ENCODE results near the gene ANKFN1.

ANKFN1 gene

GRCh38 chr17:56144223-56144622, 9.1 kb upstream of the ANKFN1 start:
- DNase-seq, result no peak

DNA sequence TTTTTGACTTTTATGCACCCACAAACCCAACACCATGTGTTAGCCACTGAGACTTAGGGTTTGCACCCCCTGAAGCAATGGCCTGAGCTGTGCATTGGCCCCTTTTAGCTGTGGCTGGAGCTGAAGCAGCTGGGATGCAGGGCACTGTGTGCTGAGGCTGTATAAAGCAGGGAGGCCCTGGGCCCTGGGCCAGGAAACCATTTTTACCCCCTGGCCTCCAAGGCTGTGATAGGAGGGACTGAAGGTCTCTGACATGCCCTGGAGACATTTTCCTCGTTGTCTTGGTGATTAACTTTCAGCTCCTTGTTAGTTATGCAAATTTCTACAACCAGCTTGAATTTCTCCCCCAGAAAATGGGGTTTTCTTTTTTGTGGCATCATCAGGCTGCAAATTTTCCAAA, 6.7 kb upstream of the ANKFN1 start:
- no peak for DNase-seq

DNA sequence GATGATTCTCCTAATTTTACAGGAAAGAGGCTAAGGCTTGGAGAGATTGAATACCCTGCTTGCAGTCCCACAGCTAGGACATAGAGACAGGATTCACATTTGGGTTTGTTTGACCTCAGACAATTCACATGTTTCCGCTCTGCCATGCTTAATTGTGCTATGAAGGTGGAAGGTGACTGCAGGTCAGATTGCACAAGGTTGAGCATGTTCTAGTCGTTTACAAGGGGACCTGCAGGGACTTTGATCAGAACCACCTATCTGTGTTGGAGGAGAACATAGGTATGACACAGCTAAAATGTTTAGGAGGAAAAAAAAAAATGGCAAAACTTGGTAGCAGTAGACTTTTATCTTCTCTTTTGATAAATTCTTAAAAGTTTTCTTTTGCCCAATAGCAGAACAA, 4.9 kb upstream of the ANKFN1 start:
- DNase-seq, result no peak

DNA sequence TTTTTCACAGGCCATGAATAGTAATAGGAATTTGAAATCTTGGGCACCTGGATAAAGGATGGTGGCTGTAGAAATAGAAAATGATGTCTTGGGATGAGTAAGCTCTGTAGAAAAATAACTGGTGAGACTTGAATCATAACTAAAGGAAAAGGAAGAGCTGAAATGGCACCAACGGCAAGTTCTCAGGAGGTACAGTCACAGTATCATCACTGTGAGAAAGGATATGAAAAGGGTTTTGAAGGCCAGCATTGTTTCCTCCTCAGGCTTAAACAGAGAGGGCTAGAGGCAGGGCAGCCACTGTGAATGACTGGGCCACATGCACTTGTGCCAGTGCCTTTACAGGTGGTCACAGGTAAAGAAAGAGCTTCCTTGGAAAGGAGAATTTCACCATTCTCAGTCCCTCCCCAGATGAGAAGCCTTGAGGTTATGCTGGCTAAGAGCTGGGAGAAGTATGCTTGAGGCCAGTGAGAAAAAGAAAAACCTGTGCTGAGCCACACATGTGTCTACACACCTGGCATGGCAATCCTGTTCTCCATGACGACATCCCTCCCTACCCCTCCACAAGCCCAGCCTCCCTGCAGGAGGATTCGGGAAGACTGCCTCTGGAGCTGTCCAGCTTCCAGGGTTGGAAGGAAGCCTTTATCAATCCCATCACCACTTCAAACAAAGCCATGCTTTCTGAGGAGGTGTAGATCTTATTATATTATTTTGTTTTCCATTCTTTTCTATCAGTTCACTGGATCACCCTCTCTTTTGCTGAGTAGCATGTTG, 3.8 kb upstream of the ANKFN1 start:
- no peak for DNase-seq

- no peak for DNase-seq
Observed at GRCh38 chr17:56150649-56151048, 2.6 kb upstream of the ANKFN1 start.

GRCh38 chr17:56157845-56158244, 4.6 kb downstream of the ANKFN1 start:
- no peak for DNase-seq

GRCh38 chr17:56158344-56158743, 5.1 kb downstream of the ANKFN1 start:
- no peak for DNase-seq

GRCh38 chr17:56158915-56159825, 5.9 kb downstream of the ANKFN1 start:
- no peak for DNase-seq

DNA sequence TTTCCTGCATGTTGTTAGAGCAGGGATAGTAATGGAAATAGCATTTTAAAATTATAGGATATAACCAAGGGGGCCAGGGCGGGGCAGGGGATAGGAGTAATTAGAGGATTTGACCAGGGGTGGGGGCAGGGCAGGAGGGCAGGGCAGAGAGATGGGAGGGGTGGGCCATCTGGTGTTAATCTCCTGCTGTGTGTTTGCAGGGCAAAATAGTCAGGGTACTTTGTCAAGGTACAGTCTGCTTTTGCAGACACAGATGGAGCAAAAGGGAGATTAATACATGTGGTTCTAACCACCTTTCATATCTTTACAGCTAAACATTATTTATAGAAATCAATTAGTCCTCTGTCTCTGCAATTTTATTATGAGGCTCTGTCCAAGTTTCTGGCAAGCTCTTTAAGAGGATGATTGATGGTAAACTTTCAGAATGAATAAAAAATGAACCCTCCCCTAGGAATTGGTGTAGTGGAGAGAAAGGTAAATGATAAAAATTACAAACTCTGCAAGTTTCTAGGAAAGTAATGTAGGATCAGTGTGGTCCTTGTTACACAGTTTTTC, 6.6 kb downstream of the ANKFN1 start:
- no peak for DNase-seq

GRCh38 chr17:56160422-56160821, 7.1 kb downstream of the ANKFN1 start:
- no peak for DNase-seq

DNA sequence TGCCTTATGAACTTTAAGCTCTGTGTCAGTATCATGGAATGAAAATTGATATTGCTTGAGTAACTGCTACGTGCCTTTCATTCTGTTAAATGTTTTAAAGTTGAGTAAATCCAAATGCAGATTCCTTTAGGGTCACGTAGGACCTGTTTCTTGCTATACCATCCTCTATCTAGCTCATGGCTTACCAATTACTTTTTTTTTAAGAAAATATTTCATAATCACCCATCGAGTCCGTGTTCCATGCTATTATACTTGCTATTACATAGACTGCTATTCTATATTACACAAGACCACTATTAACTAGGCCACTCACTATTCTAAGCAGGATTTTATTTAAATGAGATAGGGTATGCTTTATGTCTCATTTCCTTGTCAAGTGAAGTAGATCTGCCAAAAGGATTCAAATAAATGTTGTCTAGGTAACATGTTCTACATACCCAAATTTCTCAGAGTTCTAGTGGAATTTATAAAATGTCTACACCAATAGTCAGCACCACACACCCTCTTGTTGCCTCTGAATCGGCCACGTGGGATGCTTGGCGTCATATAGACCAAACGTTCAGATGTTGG, 11.9 kb downstream of the ANKFN1 start:
- DNase-seq, result no peak

DNA sequence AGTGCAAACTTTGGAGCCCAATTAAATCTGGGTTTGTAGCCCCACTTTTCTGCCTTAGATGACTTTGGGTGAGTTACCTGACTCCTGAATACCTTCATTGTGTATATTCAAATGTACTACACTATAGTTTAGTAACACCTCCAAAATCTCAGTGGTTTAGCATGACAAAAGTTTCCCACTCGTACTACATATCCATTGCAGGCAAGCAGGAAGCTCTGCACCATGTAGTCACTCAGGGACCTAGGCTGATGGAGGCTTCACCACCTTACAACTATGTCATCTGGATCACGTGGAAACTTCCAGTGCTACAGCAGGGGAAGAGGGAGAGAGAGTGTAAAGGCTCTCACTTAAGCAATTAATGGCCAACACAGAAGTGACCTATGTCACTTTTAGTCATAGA, 14.2 kb downstream of the ANKFN1 start:
- DNase-seq, result no peak

DNA sequence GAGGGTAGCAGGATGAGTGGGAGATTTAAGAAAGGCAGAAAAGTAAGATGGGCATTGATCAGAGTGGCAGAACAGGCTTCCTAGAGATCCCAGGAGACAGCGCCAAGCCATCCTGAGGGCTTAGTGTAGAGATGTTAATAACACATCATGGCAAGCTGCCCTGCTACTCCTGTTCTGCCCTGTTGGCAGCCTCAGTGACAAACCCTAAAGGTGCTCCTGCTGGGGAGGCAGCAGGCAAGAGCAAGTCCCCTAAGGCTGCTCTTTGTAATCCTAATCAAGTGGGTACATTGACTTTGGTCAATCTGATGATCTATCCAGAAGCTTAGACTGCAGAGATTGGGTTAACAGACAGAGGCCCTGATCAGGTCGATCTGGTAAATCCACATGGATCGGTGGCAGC, 16.3 kb downstream of the ANKFN1 start:
- no peak for DNase-seq

DNA sequence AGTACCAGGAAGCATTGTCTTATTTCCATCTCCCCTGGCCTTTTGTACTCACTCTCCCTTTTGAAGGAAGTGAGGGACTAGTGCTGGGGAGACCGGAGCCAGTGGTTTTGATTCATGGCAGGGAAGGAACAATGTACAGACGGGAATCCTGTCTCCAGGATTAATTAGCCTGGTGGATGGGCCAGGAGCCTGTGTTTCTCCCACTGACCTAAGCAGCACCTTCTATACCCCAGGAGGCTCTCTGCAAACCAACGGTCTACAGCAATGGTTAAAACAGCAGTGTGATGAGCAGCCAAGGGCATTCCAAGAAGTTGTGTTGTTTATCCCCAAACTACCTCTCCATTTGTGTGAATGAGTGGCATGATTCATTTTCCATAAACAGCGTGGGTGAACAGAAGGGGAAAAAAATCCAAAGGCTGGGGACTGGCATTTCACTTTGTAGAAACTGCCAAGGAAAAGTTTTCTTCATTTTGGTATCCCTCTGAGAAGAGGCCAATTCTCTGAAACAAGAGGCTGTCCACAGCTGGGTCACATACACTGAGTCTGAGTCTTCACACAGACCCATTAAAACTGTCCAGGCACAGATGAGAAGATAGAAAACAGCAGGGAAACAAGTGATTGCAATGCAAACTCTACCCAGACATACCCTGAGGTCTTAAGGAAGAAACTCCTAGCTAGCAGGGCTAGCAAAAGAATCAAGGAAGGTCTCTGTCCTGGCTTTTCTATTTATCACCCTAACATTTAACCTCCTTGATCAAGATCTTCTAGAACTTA, 18.1 kb downstream of the ANKFN1 start:
- DNase-seq, result no peak

DNA sequence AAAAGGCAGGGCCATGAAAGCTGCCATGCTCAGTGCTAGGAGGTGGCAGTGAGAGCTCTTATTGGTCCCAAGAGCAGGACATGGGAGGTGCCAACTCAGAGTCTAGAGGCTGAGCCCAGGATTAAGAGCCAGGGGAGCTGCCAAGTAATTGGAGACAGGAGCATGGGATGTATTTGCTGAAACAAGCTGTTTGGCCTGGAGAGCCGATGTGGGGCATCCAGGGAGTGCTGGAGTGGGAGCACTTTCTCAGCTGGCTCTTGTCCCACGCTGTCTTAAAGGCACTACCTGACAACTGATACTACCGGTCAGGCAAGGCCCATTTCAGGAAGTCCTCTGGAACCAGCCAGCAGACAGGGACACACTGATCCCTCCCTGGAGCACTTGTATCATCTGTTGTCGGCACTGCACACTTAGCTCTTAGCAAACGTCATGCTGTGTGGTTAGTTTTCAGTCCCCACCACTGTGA, 19.3 kb downstream of the ANKFN1 start:
- DNase-seq, result no peak

GRCh38 chr17:56173026-56173425, 19.8 kb downstream of the ANKFN1 start:
- no peak for DNase-seq

DNA sequence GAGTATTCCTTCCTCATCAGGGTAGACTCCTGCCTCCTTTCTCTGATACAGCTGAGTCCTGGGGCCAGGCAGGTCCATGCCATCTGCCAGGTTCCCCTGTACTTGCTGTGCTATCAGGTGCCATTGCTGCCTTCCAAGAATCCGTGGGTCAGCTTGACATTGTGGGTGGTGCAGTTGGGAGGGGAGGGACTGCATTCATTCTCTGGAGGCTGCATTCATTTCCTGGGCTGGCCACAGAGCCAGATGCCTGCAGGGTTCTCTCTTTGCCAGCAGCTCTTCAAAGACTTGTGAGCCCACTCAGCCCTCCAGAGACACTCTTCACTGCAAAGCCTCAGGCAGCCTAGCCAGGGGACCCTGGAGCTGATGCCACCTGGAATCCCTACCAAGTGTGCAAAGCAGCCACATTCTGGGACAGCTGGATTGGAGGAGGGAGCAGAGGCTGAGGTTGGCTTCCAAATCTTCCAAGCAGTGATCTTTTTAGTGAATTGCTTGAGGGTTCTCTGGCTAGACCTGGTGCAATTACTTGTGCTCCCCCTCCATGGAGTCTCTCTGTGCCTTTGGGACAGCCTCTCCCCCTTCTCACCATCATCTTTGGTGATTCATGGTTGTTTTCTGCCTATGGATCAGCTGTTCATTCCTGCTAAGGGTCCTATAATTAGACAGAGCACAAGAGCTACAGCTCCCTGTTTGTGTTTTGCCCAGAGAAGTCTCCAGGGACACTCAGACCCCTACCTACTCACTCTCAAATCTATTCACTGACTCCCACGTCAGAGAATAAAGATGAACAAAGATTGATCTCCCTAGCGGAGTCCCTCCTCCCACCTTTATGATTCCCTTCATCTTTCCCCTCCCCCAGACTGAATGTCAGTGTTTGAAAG, 20.9 kb downstream of the ANKFN1 start:
- peak in 1 of 2 experiments; percentile 5 for DNase-seq

DNA sequence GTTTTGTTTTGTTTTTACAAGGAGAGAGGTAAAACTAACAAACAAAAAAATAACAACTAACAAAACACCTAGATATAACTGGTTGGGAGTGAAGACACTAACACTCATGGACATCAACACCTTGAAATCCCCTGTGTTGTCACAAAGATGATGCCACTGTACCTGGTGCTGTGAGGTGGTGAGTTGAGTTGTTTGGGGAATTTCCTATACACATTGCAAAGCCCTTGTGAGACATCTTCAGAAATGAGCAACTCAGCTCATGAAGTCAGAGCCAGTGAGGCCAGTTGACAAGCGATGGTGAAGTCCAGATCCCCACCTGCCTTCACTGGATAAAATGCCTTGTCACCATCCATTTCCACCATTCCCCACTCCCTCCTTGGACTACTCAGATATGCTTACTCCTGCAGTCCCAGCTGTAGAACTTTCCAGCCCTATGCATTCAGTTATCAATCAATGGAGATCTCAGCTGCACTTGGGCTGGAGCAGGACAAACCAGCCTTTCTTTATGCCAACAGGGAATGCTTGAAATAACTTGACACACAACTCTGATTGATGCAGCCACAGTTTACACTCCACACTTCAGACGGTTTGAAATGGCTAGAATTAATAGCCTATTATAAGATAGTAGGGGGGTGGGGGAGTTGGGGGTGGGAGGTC, 22.2 kb downstream of the ANKFN1 start:
- DNase-seq, result no peak

- DNase-seq, result no peak
Observed at GRCh38 chr17:56176091-56176490, 22.8 kb downstream of the ANKFN1 start.

GRCh38 chr17:56177361-56177760, 24.1 kb downstream of the ANKFN1 start:
- no peak for DNase-seq

DNA sequence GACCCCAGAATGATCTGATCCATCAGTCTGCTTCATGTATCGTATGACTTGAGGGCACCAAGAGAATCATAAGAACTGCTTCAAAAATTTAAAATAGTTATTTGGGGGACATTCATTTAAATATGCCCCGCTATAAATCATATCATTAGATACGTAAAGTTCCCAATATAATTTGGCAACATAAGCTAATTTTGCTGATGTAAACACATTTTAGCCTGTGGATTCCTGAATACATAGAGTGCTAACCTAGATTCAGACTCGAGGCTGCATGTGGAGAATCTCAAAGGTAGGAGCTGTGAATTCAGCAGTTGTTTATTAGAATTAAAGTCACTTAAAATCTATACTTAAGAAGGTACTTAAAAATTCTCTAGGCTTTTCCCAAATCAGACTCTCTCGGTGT, 24.9 kb downstream of the ANKFN1 start:
- DNase-seq, result no peak
